Measurements from ENCODE around the gene BRI3. TPM values are rescaled to one million over a fixed set of nuclear protein-coding genes. Genes with fewer than 3 reads are reported as not detected.

Gene BRI3
- total and polyA plus RNA-seq, 2 of the 4 experiments (the other 2 are of a cell fraction), result 24.7 to 68.3 TPM

- H2AK9ac ChIP-seq (replicated peaks; ENCODE audit: low read depth, low read length, poor library complexity), result peak overlapping the region; percentile 91
- H3K23ac ChIP-seq (ENCODE audit: low read depth, low read length), result peak overlapping the region; percentile 79
- peaks cover 54% of the 10 kb centered on the region for H4K20me1 ChIP-seq (ENCODE audit: insufficient read depth, low read length)
- H3K56ac ChIP-seq (ENCODE audit: extremely low read depth, insufficient read depth, low read length), result peak overlapping the region; percentile 79; the same call in 1 of the 2 replicates
- no peak overlapping the region for H2AFZ ChIP-seq (replicated peaks; ENCODE audit: low read length, poor library complexity)
- intact Hi-C loops (cut with micrococcal nuclease), result no loop called here
- peak overlapping the region; percentile 91 for H3K27ac ChIP-seq (ENCODE audit: insufficient read depth, low read length)
- POLR2A ChIA-PET (ENCODE audit: unreplicated experiment), result no interaction called here
- no peaks in the 10 kb centered on the region for H3K9me3 ChIP-seq (ENCODE audit: control insufficient read depth, insufficient read depth, low read length)
- no peak overlapping the region for H3K18ac ChIP-seq (ENCODE audit: low read depth, low read length)
- BruUV-seq (replicated peaks), result no TSS peak
- 0 out of 3 replicates have a peak overlapping the region, but pooled peaks have one; percentile 4 for H2BK15ac ChIP-seq (ENCODE audit: low read depth, low read length)
- DNase-seq, result peak; percentile 56
- peaks cover 12 to 58% of the 10 kb centered on the region in 2 experiments; a peak in 3 of 4 replicates for H3K79me1 ChIP-seq (ENCODE audit: low read depth in 1 of 2, low read length in 2 of 2)
- peak overlapping the region; percentile 52 for H2BK120ac ChIP-seq (ENCODE audit: low read depth, low read length)
- in situ Hi-C loops (cut with MboI; ENCODE audit: low sequenced_read_pairs), result no loop called here
- peak overlapping the region; percentile 46 for H2AK5ac ChIP-seq (ENCODE audit: low read depth, low read length)
- H3K9ac ChIP-seq (ENCODE audit: low read depth, low read length), result peak overlapping the region; percentile 94
- H3K4ac ChIP-seq (ENCODE audit: low read depth, low read length), result peak overlapping the region; percentile 92
- TF ChIP-seq MAZ (IDR thresholded peaks at IDR 0.05; ENCODE audit: borderline replicate concordance, low read depth, low read length), result no peak
- no peak for TF ChIP-seq MAFK (IDR thresholded peaks at IDR 0.05; ENCODE audit: low read depth, low read length)
- no peak for TF ChIP-seq BHLHE40 (IDR thresholded peaks at IDR 0.05; ENCODE audit: low read depth, low read length)
- no peak for TF ChIP-seq POLR2A (IDR thresholded peaks at IDR 0.05; ENCODE audit: low read depth, low read length)
- no peak for TF ChIP-seq NFE2L2 (IDR thresholded peaks at IDR 0.05; ENCODE audit: low read depth, low read length)
- TF ChIP-seq RCOR1 (IDR thresholded peaks at IDR 0.05; ENCODE audit: insufficient replicate concordance, low read length), result no peak
- no peak for TF ChIP-seq CEBPB (IDR thresholded peaks at IDR 0.05; ENCODE audit: low read depth, low read length)
- TF ChIP-seq SMC3 (IDR thresholded peaks at IDR 0.05; ENCODE audit: low read depth, low read length), result no peak
- no peak for TF ChIP-seq USF2 (IDR thresholded peaks at IDR 0.05; ENCODE audit: low read depth, low read length)
- TF ChIP-seq RFX5 (IDR thresholded peaks at IDR 0.05; ENCODE audit: low read depth, low read length), result no peak
- H3K27me3 ChIP-seq (ENCODE audit: control insufficient read depth, insufficient read depth, low read length), result no peaks in the 10 kb centered on the region
- H3K14ac ChIP-seq (replicated peaks; ENCODE audit: low read depth, low read length), result peak overlapping the region; percentile 86
- H3K9me1 ChIP-seq (ENCODE audit: insufficient read depth, low read length), result peaks cover 17% of the 10 kb centered on the region
- H2BK5ac ChIP-seq (ENCODE audit: low read depth, low read length, poor library complexity, severe bottlenecking), result peak overlapping the region; percentile 94
- peak overlapping the region; percentile 88 for H3K4me3 ChIP-seq (ENCODE audit: insufficient read depth, low read depth, low read length)
- no peak overlapping the region; the same call in 1 of the 2 replicates for H2BK20ac ChIP-seq (ENCODE audit: low read depth, low read length)
- no peak overlapping the region for H4K5ac ChIP-seq (ENCODE audit: low read depth, low read length)
- H3K4me1 ChIP-seq (ENCODE audit: control insufficient read depth, insufficient read depth, low read length), result peaks cover 43% of the 10 kb centered on the region
- WGBS, 2 experiments (ENCODE audit: extremely low coverage in 2 of 2, insufficient read length in 1 of 2), result 93% methylated on average over 8 of the region's 19 CpGs; no CpG with 5 or more reads in 1 of the 2 experiments
- dilution Hi-C loops (cut with HindIII; ENCODE audit: low sequenced_read_pairs, unreplicated experiment), result no loop called here
- H4K91ac ChIP-seq (ENCODE audit: insufficient read depth, low read depth, low read length), result peak overlapping the region; percentile 85
- peak overlapping the region in 1 of 2 experiments; percentile 57; a peak in 2 of 4 replicates for H4K8ac ChIP-seq (ENCODE audit: low read depth in 2 of 2, low read length in 2 of 2)
- CTCF ChIA-PET, result interaction anchor here (0.6 to 0.8 kb wide), 2 partner anchors 16 to 536 kb away, joined by 3 to 4 read pairs; no protein-coding TSS in a partner anchor
- peak overlapping the region; percentile 97 for H3K4me2 ChIP-seq (ENCODE audit: low read depth, low read length)
- peaks cover 21% of the 10 kb centered on the region for H3K36me3 ChIP-seq (ENCODE audit: control insufficient read depth, insufficient read depth, low read length)
- no peak for ATAC-seq (ENCODE audit: low read depth)
These were observed 1.8 kb downstream of the BRI3 start for GRCh38 chr7:98283127-98283886.

All from IMR-90 (cell line).